ENCODE data around the gene DIP2C.
"Not testable (repeated sequence)": the region's sequence is repeated elsewhere in the genome, so short reads cannot be mapped to it uniquely, and the experiment has no call there.

The DIP2C gene

DNA sequence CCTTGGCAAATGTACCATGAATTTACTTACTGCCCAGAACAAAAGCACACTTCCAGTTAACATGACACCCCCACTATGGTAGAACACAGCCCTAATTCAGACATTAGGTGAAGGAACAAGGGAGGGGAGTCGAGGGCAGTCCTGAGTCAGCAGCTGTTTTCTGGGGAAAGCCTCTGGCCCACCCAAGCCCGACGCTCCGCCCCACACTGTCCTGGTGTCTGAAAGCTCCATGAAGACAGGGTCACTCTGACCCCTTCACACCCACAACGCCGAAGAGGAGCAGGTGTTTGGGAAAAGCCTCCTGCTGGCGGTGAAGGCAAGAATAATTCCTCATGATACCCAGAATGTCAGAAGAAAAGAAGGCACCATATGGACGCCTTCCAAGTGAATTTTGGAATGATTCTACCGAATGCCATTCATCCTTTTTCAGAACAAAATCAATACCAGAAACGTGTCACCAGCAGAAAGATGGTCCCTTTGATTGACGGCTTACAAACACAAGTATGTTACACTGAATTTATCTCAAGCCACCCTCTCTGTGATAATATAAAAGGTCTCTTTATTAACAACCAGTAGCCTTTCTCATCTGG lies 172.1 kb downstream of the DIP2C start:
- no peak for DNase-seq (ENCODE audit: low read depth in 3 of 3)

DNA sequence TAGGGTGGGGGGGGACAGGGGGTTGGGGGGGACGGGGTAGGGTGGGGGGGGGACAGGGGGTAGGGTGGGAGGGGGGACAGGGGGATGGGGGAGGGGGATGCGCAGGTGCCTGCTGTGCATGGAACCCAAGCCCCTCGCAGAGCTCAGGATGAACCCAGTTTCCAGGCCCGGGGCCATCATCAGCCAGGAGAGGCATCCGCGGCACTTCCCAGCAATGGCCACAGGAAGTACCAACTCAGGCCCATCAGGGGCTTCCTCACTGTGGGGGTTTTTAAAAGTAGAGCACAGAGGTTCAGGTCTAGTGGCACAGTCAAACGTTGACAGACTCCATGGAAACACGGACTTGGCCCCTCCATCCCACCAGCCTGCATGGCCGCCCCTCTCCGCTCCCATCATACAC lies 172.7 kb downstream of the DIP2C start:
- DNase-seq (ENCODE audit: low read depth in 3 of 3): no peak

DNA sequence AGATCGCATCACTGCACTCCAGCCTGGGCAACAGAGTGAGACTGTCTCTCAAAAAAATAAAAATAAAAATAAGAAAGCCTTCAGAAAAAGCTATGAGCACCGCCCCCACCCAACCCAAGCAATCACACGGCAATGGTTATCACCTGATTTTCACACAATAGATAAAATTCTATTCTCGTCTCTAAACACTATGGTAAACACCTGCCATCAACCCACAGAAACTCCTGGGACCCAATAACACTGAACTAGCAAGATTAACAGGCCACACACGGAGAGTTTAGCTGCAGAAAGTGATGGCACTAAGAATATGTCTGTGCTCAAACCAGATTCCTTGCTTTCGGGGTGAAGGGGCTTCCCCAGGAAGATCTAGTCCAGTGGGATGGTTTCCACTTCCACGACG lies 173.8 kb downstream of the DIP2C start:
- DNase-seq (ENCODE audit: low read depth in 3 of 3): no peak

DNA sequence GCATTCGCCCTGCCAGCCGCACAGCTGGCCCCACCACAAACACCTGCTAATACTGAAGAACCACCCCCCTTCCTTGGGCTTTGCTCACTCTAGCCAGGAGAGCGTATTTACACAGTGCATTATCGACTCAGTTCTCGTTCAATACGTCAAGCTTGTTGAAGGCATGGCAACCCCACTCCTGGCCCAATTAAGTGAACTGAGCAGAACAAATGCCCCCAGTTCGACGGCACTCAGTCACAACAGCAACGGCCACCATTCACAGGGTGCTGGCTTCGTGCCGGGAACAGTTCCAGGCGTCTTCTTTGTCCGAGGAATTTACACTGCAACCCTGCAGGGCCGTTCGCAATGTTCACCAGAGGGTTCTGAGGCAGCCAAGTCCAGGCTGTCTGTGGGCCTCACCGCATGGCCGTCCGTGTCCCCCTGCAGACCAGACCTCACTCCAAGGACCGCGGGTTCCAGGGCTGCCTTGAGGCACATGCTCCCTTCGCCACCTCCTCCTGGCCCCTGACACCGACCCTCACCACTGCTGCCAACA lies 175.3 kb downstream of the DIP2C start:
- no peak for DNase-seq (ENCODE audit: low read depth in 3 of 3)

DNA sequence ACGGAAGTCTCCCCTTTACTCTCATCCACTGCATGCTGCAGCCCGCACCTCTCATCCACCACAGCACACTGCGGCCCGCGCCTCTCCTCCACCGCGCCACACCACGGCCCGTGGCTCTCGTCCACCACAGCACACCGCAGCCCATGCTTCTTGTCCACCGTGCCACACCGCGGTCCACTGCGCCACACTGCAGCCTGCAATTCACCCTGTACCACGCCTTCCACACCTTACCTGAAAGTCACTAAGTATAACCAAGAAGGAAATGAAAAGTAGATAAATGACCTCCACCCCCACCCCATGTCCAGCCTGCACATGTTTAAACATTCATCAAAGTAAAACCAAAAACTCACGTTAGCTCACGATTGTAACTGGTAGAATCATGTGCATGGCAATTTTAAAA lies 176.1 kb downstream of the DIP2C start:
- DNase-seq (ENCODE audit: low read depth in 3 of 3): no peak

DNA sequence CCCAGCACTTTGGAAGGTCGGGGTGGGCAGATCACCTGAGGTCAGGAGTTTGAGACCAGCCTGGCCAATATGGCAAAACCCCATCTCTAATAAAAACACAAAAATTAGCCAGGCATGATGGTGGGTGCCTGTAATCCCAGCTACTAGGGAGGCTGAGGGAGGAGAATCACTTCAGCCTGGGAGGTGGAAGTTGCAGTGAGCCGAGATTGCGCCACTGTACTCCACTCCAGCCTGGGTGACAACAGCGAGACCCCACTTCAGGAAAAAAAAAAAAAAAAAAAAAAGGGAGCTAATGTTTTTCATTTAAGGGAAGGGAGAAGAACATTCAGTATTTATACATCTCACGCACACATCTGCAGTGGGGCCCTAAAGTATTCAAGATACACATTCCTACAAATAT lies 176.8 kb downstream of the DIP2C start:
- DNase-seq (ENCODE audit: low read depth in 3 of 3): not testable (repeated sequence)

DNA sequence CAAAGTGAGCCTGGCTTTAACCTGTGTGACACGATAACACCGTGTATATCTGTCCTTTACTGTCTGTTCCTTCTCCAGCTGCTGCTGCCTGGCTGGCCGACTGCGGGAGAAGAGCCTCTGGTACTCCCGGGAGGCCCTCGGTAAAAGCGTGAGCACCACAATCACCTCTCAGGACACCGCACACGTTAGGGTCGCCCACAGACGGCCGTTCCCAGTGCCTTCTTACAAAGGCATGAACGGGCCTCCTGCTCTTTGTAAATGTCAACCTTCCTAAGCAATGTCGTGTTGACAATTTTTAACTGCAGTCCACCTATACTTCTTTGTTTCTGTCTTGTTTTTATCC lies 177.6 kb downstream of the DIP2C start:
- no peak for DNase-seq (ENCODE audit: low read depth in 3 of 3)

DNA sequence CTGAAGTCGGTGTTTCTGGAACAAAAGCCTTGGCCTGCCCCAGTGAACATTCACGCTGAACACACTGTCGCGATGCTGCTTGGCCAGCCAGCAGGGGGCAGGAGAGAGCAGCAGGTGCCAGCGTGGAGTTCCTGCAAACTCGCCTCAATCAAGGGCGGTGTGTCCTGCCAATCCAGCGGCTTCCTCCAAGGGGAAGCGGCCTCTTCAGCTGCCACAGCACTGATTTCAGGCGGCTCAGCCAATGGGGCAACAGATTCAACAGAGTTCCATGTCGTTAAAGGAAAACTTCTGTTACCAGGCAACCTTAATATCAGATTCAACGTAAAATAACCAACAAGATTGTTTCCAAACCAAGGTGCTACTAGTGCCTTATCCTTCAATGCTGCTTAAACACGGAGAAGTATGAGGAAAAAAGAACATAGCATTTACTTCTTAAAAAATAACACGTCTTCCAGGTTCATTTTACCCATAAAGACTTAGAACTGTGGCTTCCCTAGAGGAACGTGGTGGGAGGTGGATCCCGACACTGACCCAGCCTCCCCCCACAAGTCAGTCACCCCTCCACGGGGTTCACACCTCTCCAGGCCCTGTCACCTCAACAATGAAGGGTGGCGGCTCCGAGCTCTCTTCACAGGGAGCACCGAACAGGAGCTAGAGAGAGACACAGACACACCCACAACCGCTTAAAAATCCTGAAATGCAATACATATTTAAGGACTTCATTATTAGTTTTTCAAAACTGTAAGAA lies 178.2 kb downstream of the DIP2C start:
- peak; percentile 63 to 79 (median 64) for DNase-seq (ENCODE audit: low read depth in 3 of 3)

DNA sequence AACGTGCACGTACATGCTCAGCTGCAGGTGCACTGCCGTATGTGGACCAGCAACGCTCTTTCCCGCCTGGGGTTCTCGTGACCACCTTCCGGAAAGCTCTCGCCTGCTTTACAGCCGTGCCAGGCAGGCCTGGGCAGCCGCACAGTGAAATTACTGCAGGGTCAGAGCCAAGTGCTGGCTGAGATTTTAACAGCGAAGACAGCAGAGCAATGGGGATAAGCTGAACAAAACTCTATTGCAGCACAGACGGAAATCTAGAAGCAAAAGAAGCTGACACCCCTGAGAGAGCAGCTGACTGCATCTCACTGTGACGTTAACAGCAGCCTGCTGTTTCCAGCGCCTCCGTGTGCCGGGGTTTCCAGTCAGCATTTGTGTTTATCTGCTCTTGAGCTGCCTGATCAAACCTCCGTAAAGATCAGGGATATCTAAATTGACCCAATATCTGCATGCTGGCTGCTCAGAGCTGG lies 179.0 kb downstream of the DIP2C start:
- DNase-seq (ENCODE audit: low read depth in 3 of 3): no peak

DNA sequence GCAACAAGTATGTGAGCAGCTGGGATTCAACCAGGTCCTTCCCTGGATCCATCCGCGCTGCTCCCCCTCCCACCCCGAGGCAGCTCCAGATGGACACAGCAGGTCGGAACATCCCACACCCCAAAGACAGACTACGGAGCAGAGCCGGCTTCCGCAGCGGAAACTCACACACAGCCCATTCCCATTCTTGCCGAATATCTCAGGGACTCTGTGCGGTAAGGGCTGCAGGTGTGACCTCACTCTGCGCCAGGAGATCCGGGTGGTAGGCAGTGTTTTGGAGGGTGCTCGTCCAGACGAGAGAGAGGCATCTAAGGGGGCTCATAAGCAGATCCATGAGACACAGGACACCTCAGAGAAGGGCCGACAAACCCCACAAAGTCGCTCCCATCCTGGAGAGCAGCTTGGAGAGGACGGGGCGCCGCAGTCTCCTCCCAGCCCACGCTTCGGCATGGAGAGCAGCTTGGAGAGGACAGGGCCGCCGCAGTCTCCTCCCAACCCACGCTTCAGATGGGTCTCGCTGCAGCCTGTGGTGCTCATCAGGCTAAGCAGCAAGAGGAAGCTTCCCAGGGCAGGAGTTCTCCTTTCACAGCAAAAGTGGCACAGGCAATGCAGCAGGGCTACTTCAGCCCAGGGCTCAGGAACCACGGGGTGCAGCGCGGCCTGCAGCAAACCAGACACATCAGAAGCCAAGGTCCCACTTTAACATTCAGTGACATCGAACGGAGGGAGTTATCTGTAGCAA lies 179.9 kb downstream of the DIP2C start:
- DNase-seq (ENCODE audit: low read depth in 3 of 3): no peak

DNA sequence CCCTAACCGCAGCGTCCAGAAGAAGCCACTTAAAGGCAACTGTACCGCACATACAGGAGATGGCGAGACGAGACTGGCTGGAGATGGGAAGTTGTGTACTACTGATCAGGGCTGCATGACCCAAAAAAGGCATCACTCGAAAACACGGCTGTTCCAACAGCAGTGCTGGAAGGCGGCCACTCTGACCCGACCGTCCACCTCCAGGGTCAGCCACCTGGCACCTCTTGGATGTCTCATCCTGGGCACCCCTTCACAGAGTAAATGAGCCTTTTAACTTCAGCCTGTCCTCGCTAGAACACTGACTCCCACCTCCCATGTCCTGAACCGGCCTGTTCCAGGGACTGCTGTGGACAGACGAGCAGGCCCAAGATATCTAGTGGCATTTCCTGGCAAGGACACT lies 180.7 kb downstream of the DIP2C start:
- no peak for DNase-seq (ENCODE audit: low read depth in 3 of 3)

DNA sequence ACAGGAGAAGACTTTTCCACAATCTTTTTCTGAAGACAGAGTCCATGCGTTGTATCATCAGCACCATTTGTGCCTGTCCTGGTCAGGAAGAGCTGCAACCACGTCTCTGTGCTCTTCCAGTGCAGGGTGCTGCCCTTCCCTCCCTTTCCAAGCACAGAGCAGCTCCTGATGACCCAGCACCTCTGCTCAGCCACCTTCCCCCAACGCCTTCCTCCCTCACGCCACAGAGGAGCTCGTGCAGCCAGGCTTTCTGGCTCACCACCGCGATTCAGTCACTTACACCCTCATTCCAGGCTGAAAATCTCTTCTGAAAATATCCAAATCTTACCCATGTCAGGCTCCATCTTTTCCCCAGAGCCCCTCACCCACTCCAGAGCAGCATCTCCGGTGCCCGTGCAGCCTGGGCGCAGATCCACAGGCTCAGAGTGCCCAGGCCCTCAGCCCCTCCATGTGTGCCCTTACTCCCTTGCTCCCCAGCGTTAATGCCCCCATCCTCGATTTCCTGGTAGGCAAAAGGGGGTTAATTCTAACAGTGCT lies 181.5 kb downstream of the DIP2C start:
- DNase-seq (ENCODE audit: low read depth in 3 of 3): no peak

DNA sequence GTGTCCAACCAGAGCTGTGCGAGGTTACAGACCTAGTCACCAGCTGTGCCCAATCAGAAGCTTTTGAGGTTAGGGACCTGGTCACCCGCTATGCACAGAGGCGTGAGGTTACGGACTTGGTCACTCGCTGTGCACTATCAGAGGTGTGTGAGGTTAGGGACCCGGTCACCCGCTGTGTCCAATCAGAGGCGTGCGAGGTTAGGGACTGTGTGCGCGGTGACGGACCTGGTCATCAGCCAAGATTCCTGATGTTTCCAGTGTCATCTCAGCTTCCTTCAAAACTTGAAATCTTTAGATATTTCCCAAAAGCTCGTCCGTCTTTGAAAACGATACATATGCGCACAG lies 182.1 kb downstream of the DIP2C start:
- no peak for DNase-seq (ENCODE audit: low read depth in 3 of 3)

DNA sequence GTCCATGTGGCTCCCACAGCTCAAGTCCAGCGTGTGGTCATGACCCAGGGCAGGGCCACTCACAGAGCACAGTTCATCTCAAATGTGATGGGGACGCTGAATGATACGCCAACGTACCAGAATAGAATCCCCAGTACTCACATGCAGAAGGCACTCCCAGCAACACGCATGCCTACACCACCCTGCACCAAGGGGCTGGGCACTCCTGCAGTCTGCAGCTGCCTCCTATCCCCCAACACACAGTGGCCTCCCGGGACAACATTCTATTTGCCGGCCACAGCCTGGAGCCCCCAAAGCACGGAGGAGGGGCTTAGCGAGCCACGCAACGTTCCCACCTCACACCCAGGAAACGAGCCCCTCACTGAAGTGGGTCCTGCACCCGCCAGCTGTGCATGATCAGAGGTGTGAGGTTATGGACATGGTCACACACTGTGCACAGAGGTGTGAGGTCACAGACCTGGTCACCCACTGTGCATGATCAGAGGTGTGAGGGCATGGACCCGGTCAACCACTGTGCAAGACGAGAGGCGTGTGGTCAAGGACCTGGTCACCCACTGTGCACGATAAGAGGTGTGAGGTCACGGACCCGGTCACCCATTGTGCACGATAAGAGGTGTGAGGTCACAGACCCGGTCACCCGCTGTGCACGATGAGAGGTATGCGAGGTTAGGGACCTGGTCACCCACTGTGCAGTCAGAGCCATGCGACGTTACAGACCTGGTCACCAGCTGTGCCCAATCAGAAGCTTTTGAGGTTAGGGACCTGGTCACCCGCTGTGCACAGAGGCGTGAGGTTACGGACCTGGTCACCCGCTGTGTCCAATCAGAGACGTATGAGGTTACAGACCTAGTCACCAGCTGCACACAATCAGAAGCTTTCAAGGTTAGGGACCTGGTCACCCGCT lies 182.8 kb downstream of the DIP2C start:
- DNase-seq (ENCODE audit: low read depth in 3 of 3): no peak

DNA sequence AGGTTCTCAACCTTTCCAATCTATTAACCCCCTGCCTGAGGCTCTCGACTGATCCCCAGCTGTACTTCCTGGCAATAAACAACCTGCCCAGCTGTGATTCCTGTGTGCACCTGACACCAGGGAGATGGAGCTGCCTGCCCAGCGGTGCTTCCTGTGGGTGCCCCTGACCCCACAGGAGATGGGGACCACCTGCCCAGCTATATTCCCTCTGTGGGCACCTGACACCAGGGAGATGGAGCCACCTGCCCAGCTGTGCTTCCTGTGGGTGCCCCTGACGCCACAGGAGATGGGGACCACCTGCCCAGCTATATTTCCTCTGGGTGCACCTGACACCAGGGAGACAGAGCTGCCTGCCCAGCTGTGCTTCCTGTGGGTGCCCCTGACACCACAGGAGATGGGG lies 184.0 kb downstream of the DIP2C start:
- DNase-seq (ENCODE audit: low read depth in 3 of 3): no peak

DNA sequence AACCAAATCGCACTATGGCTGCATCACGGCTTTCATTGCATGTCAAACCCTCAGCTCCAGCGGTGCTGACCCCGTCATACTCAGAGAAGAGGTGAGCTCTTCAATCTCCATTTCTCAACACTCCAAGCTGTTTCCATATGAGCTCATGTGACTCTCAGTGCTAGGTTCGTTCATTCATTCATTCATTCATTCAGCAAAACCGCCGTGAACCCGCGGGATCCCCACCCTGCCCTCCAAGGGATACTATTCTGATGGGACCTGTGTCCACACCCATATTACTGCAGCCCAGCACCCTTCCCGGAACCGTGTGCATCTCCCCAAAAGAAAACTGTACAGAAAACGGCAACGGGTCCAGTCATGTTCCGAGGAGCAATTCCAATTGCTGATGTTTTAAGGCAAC lies 184.7 kb downstream of the DIP2C start:
- no peak for DNase-seq (ENCODE audit: low read depth in 3 of 3)

DNA sequence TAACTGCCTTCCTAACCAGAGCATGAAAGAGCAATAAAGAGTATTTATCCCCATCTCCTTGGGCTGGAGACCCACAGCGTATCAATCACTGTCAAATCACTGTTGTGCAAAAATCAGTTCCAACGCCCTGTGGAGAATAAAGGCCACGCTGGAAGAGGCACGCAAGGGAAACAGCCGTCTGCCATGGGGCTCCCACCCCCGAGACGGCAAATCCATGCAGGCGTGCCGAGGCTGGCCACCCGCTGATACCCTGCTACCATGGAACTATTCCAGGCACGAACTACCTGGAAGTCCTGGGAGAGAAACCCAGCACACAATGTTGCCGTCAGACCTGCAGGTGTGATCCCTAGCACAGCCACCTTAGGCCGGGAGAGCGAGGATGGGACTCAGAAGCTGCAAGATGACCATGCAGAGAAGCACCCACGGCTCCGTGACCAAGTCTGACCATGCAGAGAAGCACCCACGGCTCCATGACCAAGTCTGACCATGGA lies 185.3 kb downstream of the DIP2C start:
- no peak for DNase-seq (ENCODE audit: low read depth in 3 of 3)

DNA sequence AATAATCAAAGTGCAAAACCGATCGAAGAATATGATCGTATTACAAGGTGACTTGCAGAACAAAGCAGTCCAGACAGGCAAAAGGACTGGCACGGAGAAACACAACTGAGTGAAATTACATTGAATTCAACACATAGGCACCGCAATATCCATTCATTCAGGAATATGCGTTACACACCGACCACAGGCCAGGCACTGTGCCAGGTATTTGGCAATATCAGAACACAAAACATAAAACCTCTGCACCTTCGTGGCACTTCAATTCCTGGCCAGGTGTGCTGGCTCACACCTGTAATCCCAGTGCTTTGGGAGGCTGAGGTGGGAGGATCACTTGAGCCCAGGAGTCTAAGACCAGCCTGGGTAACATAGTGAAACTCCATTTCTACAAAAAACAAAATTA lies 187.9 kb downstream of the DIP2C start:
- no peak for DNase-seq (ENCODE audit: low read depth in 3 of 3)

DNA sequence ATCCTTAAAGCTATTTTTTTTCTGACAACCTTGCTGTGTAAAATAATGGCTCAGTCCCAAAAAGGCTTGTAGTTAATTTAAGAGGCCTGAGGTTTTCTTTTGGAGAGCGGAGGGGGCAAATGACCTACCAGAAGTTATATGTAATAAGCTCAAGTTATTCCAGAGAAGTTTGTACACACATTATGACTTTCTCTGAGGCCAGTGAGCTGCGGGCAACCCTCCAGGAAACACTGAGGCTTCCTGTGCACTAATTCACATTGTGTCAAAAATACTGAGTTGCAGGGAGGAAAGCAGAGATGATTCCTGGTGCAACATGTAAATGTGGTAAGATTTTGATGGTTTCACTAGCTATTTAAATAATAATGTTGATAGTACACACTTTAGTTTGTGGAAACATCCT lies 188.6 kb downstream of the DIP2C start:
- DNase-seq (ENCODE audit: low read depth in 3 of 3): no peak

DNA sequence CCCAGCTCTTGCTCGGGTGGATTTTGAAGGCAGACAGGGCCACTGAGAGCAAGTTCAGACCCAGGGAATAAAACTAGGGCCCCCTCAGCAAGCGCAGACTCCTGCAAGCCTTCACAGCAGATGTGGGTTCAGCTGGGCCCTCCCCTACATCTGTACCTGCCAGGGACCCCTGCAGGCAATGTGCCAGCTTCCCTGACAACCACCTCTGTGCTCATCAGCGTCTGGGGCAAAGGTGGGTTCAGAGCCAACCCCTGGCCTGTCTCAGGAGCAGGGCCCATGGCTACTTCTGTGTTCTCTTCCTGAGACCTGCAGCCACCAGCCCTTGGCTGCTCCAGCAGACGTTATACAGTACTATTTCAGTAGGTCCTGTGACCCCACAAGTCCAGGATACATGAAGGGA lies 189.5 kb downstream of the DIP2C start:
- no peak for DNase-seq (ENCODE audit: low read depth in 3 of 3)

DNA sequence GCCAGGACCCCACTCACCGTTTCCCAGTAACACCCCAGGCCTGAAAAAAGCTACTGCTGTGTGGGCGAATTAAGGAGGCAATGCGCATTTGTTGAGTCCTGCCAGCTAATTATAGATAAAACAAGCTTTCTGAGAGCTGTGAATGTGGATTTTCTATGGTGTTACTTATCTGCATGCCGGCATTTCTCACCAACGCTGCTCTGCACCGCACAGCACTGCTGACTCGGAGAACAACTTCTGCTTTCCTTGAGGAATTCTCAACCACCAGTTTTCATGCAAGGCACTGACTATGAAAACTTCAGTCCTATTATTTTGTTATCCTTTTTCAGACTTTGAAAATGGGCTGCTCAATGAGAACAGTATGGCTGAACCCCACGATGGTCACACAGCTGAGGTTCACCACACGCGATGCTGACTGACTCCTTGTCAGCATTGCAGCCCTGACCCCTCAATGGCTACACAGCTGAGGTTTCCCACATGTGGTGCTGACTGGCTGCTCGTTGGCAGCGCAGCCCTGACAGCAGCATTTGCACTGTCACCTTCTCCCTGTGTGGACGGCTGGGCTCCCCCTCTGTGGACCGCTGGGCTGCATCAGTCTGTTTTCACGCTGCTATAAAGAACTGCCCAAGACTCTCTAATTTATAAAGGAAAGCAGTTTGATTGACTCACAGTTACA lies 190.6 kb downstream of the DIP2C start:
- DNase-seq (ENCODE audit: low read depth in 3 of 3): no peak

Data from stimulated activated CD4-positive, alpha-beta T cell treated with anti-CD3 and anti-CD28 coated beads, TNF-alpha, amount 100 ng/mL, for 24 hours (primary cell).